AG04449 (cell line): ENCODE measurements around the gene THYN1.
A peak's percentile ranks its signal among the peaks of the same experiment; 100 is the strongest.

Experiments used
- CTCF ChIA-PET: fragments of 350-600 bp; formaldehyde crosslinking; extraction: SDS; loops from one replicate; lab custom pipeline; 2021; ENCODE audit warnings: antibody characterized with exemption; lab: Yijun Ruan, JAX
- POLR2A ChIA-PET: fragments of 400-600, 350-600 bp; formaldehyde crosslinking; extraction: SDS; loops from one replicate; lab custom pipeline; 2020; ENCODE audit warnings: antibody characterized with exemption, inconsistent platforms; lab: Yijun Ruan, JAX
- DNase-seq: peaks from one replicate; pipeline ENCODE4 v3.0.0-alpha.2; 2010; ENCODE audit warnings: low read depth, low spot score
- H3K4me3 ChIP-seq: 2 replicates; pipeline ENCODE4 v1.5.1; 2011; ENCODE audit warnings: low read depth, mild to moderate bottlenecking, control low read depth, low read length
- CTCF ChIP-seq: IDR thresholded peaks from one replicate; pipeline ENCODE4 v1.5.1; 2011; ENCODE audit warnings: mild to moderate bottlenecking, moderate library complexity, low read length, control low read depth, inconsistent platforms; ENCODE audit not compliant: insufficient read depth; ENCODE audit errors: missing control alignments

THYN1 gene

GRCh38 chr11:134254433-134255183 is 1.5 kb upstream of the THYN1 start:
- no peak for DNase-seq
- ChIA-PET CTCF (interaction anchor here (1.0 to 2.4 kb wide), 4 partner anchors 7 to 43 kb away, joined by 3 to 15 read pairs (median 7); no protein-coding TSS in a partner anchor), POLR2A (no interaction called here)
- no peak for TF ChIP-seq CTCF
- peak overlapping the region; percentile 79 for H3K4me3 ChIP-seq

GRCh38 chr11:134252346-134253187 is 585 bp downstream of the THYN1 start:
- ChIA-PET CTCF (interaction anchor here (1.2 to 4.8 kb wide), 5 partner anchors 9 to 45 kb away, joined by 3 to 36 read pairs (median 3); partner anchors contain the start of gene VPS26B), POLR2A (no interaction called here)
- no peak for TF ChIP-seq CTCF
- no peak for DNase-seq
- H3K4me3 ChIP-seq, result peak overlapping the region; percentile 79

GRCh38 chr11:134250675-134251074 is 2.5 kb downstream of the THYN1 start:
- no peak overlapping the region for H3K4me3 ChIP-seq
- DNase-seq, result no peak
- CTCF ChIA-PET, result interaction anchor here (0.8 to 4.8 kb wide), 4 partner anchors 9 to 16 kb away, joined by 3 to 36 read pairs (median 4); no protein-coding TSS in a partner anchor
- POLR2A ChIA-PET, result no interaction called here
- TF ChIP-seq CTCF, result no peak

- DNase-seq, result no peak
- CTCF ChIA-PET, result interaction anchor here (1.9 to 4.8 kb wide), 3 partner anchors 10 to 11 kb away, joined by 4 to 36 read pairs (median 5); no protein-coding TSS in a partner anchor
- no peak overlapping the region for H3K4me3 ChIP-seq
- TF ChIP-seq CTCF, result no peak
- POLR2A ChIA-PET, result no interaction called here
Measured at GRCh38 chr11:134250246-134250645, 2.9 kb downstream of the THYN1 start.

- no peak for TF ChIP-seq CTCF
- DNase-seq, result no peak
- H3K4me3 ChIP-seq, result no peak overlapping the region
- ChIA-PET POLR2A (no interaction called here), CTCF (interaction anchor here (0.9 to 4.8 kb wide), 5 partner anchors 8 to 199 kb away, joined by 3 to 36 read pairs (median 4); partner anchors contain the start of gene VPS26B)
Measured at GRCh38 chr11:134248910-134249480, 4.2 kb downstream of the THYN1 start.

- ChIA-PET POLR2A (no interaction called here), CTCF (interaction anchor here (1.0 kb wide), 1 partner anchor 196 kb away, joined by 4 read pairs; no protein-coding TSS in a partner anchor)
- no peak for DNase-seq
- TF ChIP-seq CTCF, result no peak
- H3K4me3 ChIP-seq, result no peak overlapping the region
Measured at GRCh38 chr11:134246678-134247077, 6.5 kb downstream of the THYN1 start.
